ENCODE data around the gene NFATC1. TPM values are rescaled to one million over a fixed set of nuclear protein-coding genes. Genes with fewer than 3 reads are reported as not detected.

The NFATC1 gene
- total RNA-seq, 1 donor from 2014 or later, result 6.1 TPM

DNA sequence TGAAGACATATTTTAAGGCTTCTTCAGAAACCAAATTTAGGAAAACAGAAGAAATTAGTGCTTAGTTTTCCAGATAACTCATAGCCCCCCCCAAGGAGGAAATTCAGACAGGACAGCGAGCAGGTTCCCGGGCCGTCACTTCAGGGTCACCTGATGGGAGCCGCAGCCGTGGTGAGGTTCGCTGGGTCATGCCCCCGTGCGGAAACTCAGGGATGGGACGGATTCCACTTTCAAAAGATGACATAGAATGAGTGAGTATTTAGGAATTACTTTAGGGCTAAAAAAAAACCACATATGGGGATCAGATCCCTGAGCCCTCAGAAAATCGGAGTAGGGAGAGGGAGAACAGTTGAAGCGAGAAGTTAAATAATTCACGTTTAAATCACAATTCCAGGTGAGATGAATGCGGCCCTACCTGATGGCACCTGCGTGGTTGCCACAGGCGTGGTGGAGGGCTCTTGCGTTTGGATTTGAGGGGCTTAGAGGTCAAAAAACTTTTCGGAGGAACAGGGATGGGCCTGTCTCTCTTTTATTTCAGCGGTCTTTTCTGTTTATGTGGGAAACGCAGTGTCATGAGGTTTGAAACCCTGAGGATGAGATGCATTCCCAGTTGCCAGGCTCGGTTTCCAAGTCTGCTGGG, 114.4 kb downstream of the NFATC1 start:
- Mint-ChIP-seq H3K27ac (no peak overlapping the region), H3K4me3 (no peak overlapping the region), H3K9me3 (no peaks in the 10 kb centered on the region), H3K4me1 (ENCODE audit: unreplicated experiment) (no peaks in the 10 kb centered on the region), H3K36me3 (no peaks in the 10 kb centered on the region), H3K27me3 (peaks cover 16% of the 10 kb centered on the region)
- peak; percentile 49 for DNase-seq (ENCODE audit: extremely low spot score, unreplicated experiment)
- TF ChIP-seq, protein P1, sequence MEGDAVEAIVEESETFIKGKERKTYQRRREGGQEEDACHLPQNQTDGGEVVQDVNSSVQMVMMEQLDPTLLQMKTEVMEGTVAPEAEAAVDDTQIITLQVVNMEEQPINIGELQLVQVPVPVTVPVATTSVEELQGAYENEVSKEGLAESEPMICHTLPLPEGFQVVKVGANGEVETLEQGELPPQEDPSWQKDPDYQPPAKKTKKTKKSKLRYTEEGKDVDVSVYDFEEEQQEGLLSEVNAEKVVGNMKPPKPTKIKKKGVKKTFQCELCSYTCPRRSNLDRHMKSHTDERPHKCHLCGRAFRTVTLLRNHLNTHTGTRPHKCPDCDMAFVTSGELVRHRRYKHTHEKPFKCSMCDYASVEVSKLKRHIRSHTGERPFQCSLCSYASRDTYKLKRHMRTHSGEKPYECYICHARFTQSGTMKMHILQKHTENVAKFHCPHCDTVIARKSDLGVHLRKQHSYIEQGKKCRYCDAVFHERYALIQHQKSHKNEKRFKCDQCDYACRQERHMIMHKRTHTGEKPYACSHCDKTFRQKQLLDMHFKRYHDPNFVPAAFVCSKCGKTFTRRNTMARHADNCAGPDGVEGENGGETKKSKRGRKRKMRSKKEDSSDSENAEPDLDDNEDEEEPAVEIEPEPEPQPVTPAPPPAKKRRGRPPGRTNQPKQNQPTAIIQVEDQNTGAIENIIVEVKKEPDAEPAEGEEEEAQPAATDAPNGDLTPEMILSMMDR (conservative IDR thresholded peaks at IDR 0.05), result no peak

DNA sequence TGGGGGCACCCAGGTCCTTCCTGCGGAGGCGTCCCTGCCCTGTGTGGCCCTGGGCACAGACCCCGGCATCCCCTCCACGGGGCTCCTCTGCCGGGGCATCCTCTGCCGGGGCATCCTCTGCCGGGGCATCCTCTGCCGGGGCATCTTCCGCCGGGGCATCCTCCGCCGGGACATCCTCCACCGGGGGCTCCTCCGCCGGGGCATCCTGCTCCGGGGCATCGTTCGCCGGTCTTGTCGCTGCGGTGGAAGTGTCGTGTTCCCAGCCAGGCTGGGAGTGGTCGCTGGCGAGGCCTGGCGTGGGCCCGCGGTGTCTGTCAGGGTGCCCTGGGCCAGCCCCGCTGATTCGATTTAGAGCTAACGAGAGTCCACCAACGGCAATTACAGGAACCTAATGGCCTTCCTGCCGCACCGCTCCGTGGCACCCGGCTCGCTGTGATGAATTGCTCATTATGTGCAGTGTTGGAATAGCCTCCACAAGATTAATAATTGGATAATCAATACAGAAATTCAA, 115.1 kb downstream of the NFATC1 start:
- H3K4me1 Mint-ChIP-seq (ENCODE audit: unreplicated experiment), result no peaks in the 10 kb centered on the region
- H3K27ac Mint-ChIP-seq, result no peak overlapping the region
- no peaks in the 10 kb centered on the region for H3K9me3 Mint-ChIP-seq
- DNase-seq (ENCODE audit: extremely low spot score, unreplicated experiment), result peak; percentile 66
- H3K36me3 Mint-ChIP-seq, result no peaks in the 10 kb centered on the region
- H3K27me3 Mint-ChIP-seq, result peaks cover 16% of the 10 kb centered on the region
- TF ChIP-seq, protein P1 (conservative IDR thresholded peaks at IDR 0.05), result no peak
- H3K4me3 Mint-ChIP-seq, result no peak overlapping the region

DNA sequence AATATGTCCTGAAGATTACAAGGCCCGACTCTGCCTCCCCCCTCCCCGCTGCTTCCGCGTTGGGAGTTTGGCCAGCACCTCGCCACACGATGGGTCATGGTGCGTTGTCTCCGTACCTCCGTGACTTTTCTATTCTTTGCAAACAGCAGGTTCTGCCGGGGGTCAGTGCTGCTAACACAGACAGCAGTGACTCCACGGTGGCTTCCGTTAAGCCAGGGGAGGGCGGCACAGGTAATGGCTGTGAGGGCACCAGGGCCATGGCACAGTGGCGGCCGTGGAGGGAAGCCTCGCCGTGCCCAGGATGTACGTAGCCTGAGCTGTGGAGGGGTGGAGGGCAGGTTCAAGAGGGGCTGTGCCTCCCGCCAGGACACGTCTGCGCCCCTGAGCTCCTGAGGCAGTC, 115.5 kb downstream of the NFATC1 start:
- no peak for DNase-seq (ENCODE audit: extremely low spot score, unreplicated experiment)
- Mint-ChIP-seq H3K27me3 (peaks cover 16% of the 10 kb centered on the region), H3K36me3 (no peaks in the 10 kb centered on the region), H3K4me3 (no peak overlapping the region), H3K27ac (no peak overlapping the region), H3K9me3 (no peaks in the 10 kb centered on the region), H3K4me1 (ENCODE audit: unreplicated experiment) (no peaks in the 10 kb centered on the region)
- TF ChIP-seq, protein P1 (conservative IDR thresholded peaks at IDR 0.05), result no peak

DNA sequence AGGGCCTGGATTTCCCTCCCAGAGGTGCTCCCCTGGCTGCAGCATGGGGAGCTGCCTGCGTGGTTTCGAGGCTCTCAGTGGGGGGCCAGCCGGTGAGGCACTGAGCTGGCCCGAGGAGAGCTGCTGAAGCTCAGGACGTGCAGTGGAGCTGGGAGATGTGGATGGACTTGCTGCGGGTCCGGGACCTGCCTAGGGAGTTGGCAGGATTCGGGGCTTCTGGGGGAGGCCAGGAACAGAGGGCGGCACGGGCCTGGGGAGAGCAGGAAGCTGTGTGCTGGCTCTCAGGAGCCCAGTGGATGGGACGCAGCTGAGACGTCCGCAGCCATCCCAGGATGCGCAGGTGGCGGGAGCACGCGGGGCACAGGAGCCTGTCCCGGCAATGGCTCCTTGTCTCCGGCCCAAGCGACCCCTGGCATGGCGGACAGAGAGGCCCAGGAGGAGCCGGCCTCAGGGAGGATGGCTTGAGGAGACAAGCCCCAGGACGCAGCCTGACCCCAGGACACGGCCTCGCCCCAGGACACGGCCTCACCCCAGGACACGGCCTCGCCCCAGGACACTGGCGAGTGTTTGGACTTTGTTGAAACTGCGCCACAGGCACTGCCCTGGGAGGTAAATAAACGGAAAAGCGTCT, 116.1 kb downstream of the NFATC1 start:
- no peaks in the 10 kb centered on the region for H3K9me3 Mint-ChIP-seq
- no peaks in the 10 kb centered on the region for H3K36me3 Mint-ChIP-seq

DNA sequence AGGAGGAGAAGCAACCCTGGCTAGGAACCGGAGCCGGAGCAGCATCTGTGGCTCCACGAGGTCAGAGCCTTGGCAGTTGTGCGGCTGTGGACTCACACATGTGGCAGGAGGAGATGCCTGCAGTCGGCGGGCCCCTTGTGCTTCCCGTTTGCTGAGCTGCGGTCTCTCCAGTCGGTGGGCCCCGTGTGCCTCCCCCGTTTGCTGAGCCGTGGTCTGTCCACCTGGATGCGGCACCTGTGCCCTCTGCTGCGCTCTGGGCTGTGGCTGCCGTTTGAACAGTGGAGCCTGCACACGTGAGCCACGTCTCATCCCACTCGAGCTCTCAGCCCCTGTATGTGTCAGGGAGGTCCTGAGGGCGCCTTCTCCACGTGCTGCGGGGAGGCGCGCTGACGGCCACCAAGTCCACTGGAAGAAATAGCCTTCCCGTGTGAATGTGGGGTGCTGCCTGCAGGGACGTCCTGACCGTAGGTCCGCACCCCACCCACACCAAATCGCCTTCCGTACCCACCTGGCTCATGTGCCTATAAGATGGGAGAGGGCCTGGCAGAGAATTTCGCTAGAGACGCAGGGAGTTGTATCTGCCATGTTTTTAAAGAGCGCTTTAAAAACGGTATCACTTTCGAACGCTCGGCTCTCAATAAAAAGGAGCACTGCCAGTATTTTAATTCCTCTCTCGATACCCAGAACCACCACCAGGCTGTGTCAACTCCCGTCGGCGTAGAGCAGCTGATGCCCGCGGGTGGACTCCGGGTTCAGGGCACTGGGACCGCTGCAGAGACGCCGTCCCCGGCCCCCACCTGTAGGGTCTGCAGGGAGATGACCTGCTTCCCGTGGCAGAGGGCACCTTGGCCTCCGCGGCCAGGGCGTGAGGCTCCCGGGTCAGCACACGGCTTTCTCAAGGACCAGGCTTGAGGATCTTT, 117.0 kb downstream of the NFATC1 start:
- H3K27me3 Mint-ChIP-seq, result peaks cover 20% of the 10 kb centered on the region
- H3K27ac Mint-ChIP-seq, result no peak overlapping the region
- H3K4me3 Mint-ChIP-seq, result no peak overlapping the region
- TF ChIP-seq, protein P1 (conservative IDR thresholded peaks at IDR 0.05), result no peak
- DNase-seq (ENCODE audit: extremely low spot score, unreplicated experiment), result peak; percentile 62
- H3K36me3 Mint-ChIP-seq, result no peaks in the 10 kb centered on the region
- no peaks in the 10 kb centered on the region for H3K9me3 Mint-ChIP-seq
- no peaks in the 10 kb centered on the region for H3K4me1 Mint-ChIP-seq (ENCODE audit: unreplicated experiment)

More for the DNA sequence above, 116.1 kb downstream of the NFATC1 start:
- H3K27me3 Mint-ChIP-seq, result peaks cover 18% of the 10 kb centered on the region
- H3K4me1 Mint-ChIP-seq (ENCODE audit: unreplicated experiment), result no peaks in the 10 kb centered on the region
- TF ChIP-seq, protein P1 (conservative IDR thresholded peaks at IDR 0.05), result no peak
- peak; percentile 62 for DNase-seq (ENCODE audit: extremely low spot score, unreplicated experiment)
- no peak overlapping the region for H3K4me3 Mint-ChIP-seq
- no peak overlapping the region for H3K27ac Mint-ChIP-seq

All from type B pancreatic cell (in vitro differentiated cells).